Neuronal stem cell (in vitro differentiated cells): ENCODE results near the gene PPP2R5A.

Experiments
- DNase-seq: peaks from one replicate; pipeline ENCODE4 v3.0.0-alpha.2; 2013; ENCODE audit warnings: low spot score
- H2AFZ ChIP-seq: one replicate; pipeline ENCODE4 v1.6.1; 2013; ENCODE audit warnings: mild to moderate bottlenecking, low read length, inconsistent platforms
- H2AK5ac ChIP-seq: 2 replicates; pipeline ENCODE4 v1.6.1; 2013; ENCODE audit warnings: low read depth, mild to moderate bottlenecking, inconsistent platforms, low read length, moderate library complexity, mixed read lengths
- H2BK120ac ChIP-seq: 2 replicates; pipeline ENCODE4 v1.6.1; 2013; ENCODE audit warnings: low read depth, mild to moderate bottlenecking, inconsistent platforms, low read length, moderate library complexity, mixed read lengths
- H2BK12ac ChIP-seq: one replicate; pipeline ENCODE4 v1.6.1; 2013; ENCODE audit warnings: low read length, inconsistent platforms
- H2BK15ac ChIP-seq: 2 replicates; pipeline ENCODE4 v1.6.1; 2013; ENCODE audit warnings: mild to moderate bottlenecking, low read length, inconsistent platforms, mixed read lengths
- H2BK5ac ChIP-seq: one replicate; pipeline ENCODE4 v1.6.1; 2013; ENCODE audit warnings: inconsistent platforms, mild to moderate bottlenecking, low read length, moderate library complexity
- H3K14ac ChIP-seq: one replicate; pipeline ENCODE4 v1.6.1; 2013; ENCODE audit warnings: low read length, inconsistent platforms
- H3K18ac ChIP-seq: 2 replicates; pipeline ENCODE4 v1.6.1; 2013; ENCODE audit warnings: low read length, inconsistent platforms
- H3K23ac ChIP-seq: 2 replicates; pipeline ENCODE4 v1.6.1; 2013; ENCODE audit warnings: low read depth, mild to moderate bottlenecking, mixed read lengths, low read length, inconsistent platforms; ENCODE audit not compliant: poor library complexity
- H3K27ac ChIP-seq: replicated peaks from 3 replicates; pipeline ENCODE4 v1.5.1; 2013; ENCODE audit warnings: low read length, inconsistent platforms
- H3K27me3 ChIP-seq, 3 experiments: 2 replicates each; pipeline ENCODE4 v1.6.1; 2013; ENCODE audit warnings: low read length in 3 of 3, mild to moderate bottlenecking in 2 of 3, inconsistent platforms in 1 of 3, low read depth in 1 of 3, mixed read lengths in 1 of 3, moderate library complexity in 1 of 3; ENCODE audit not compliant: control insufficient read depth in 3 of 3, insufficient read depth in 3 of 3
- H3K36me3 ChIP-seq, 2 donors: replicated peaks in 1 of 2; 2 replicates each; pipeline ENCODE4 v1.6.1; 2013; ENCODE audit warnings: low read length in 2 of 2; ENCODE audit not compliant: control insufficient read depth in 2 of 2, insufficient read depth in 2 of 2
- H3K4ac ChIP-seq: 2 replicates; pipeline ENCODE4 v1.6.1; 2013; ENCODE audit warnings: inconsistent platforms, mild to moderate bottlenecking, low read length, moderate library complexity
- H3K4me1 ChIP-seq, 2 donors: 1 replicate in 1 of 2; 2 replicates in 1 of 2; pipeline ENCODE4 v1.6.1; 2013; ENCODE audit warnings: low read length in 2 of 2, low read depth in 1 of 2; ENCODE audit not compliant: control insufficient read depth in 2 of 2, insufficient read depth in 1 of 2
- H3K4me2 ChIP-seq: one replicate; pipeline ENCODE4 v1.6.1; 2013; ENCODE audit warnings: mild to moderate bottlenecking, low read length, inconsistent platforms; ENCODE audit not compliant: insufficient read depth, poor library complexity, severe bottlenecking
- H3K4me3 ChIP-seq, 2 donors: 2 replicates each; pipeline ENCODE4 v1.5.1; 2013; ENCODE audit warnings: low read length in 2 of 2, mild to moderate bottlenecking in 2 of 2, inconsistent platforms in 1 of 2, moderate library complexity in 1 of 2
- H3K79me1 ChIP-seq: one replicate; pipeline ENCODE4 v1.6.1; 2013; ENCODE audit warnings: low read depth, mild to moderate bottlenecking, inconsistent platforms, low read length, moderate library complexity
- H3K9ac ChIP-seq: one replicate; pipeline ENCODE4 v1.6.1; 2013; ENCODE audit warnings: mild to moderate bottlenecking, low read depth, low read length, inconsistent platforms; ENCODE audit not compliant: poor library complexity
- H3K9me3 ChIP-seq, 2 donors: replicated peaks in 1 of 2; 2 replicates each; pipeline versions ENCODE3 to v1.6.1; 2013; ENCODE audit warnings: low read length in 2 of 2, mild to moderate bottlenecking in 2 of 2, inconsistent platforms in 1 of 2, low read depth in 1 of 2, mixed read lengths in 1 of 2, moderate library complexity in 1 of 2; ENCODE audit not compliant: control insufficient read depth in 2 of 2, insufficient read depth in 1 of 2
- H4K8ac ChIP-seq: one replicate; pipeline ENCODE4 v1.6.1; 2013; ENCODE audit warnings: low read depth, mild to moderate bottlenecking, inconsistent platforms, low read length, moderate library complexity
- H4K91ac ChIP-seq: one replicate; pipeline ENCODE4 v1.6.1; 2013; ENCODE audit warnings: low read length, low read depth, mild to moderate bottlenecking, inconsistent platforms; ENCODE audit not compliant: poor library complexity
- WGBS, 2 donors: extraction: QIAGEN DNeasy Blood & Tissue Kit; methylation state at CpG; one replicate each; pipeline ENCODE4 v1.1.7; 2013; ENCODE audit warnings: missing lambda C conversion rate in 2 of 2, mixed read lengths in 1 of 2; ENCODE audit not compliant: insufficient read length in 2 of 2, insufficient replicate concordance in 1 of 2; ENCODE audit errors: extremely low coverage in 2 of 2; 5-methylcytosine and 5-hydroxymethylcytosine counted together

The PPP2R5A gene

DNA sequence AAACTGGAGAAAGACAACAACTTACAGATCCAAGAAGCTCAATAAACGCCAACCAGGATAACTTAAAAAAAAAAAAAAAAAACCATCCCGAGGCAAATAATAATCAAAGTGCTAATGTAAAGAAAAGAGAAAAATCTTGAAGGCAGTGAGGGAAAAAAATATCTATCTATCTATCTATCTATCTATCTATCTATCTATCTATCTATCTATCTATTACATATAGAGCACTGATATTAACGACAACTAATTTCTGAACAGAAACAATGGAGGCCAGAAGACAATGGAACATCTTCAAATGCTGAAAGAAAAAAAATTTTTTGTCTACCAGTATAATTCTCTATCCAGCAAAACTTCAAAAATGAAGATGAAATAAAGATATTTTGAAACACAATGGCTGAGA is 111.4 kb downstream of the PPP2R5A start:
- no peak overlapping the region for H3K27ac ChIP-seq
- no peak overlapping the region for H3K14ac ChIP-seq
- H3K18ac ChIP-seq: no peak overlapping the region
- no peaks in the 10 kb centered on the region for H3K4me1 ChIP-seq
- H2BK120ac ChIP-seq: no peak overlapping the region
- H3K79me1 ChIP-seq: no peaks in the 10 kb centered on the region
- no peak overlapping the region for H2BK5ac ChIP-seq
- no peak overlapping the region for H3K23ac ChIP-seq
- peaks cover 4 to 24% of the 10 kb centered on the region in 2 donors for H3K36me3 ChIP-seq
- no peak overlapping the region for H4K8ac ChIP-seq
- H3K4me3 ChIP-seq: no peak overlapping the region
- H3K9ac ChIP-seq: no peak overlapping the region
- no peak overlapping the region for H2BK12ac ChIP-seq
- no peaks in the 10 kb centered on the region for H3K27me3 ChIP-seq
- H2AK5ac ChIP-seq: no peak overlapping the region
- no peak overlapping the region for H4K91ac ChIP-seq
- H2AFZ ChIP-seq: no peak overlapping the region
- no peak for DNase-seq
- H3K9me3 ChIP-seq: peaks cover 2 to 16% of the 10 kb centered on the region in 2 donors
- no CpG with 5 or more reads among the region's 3 CpGs for WGBS, 2 donors
- no peak overlapping the region for H2BK15ac ChIP-seq
- H3K4ac ChIP-seq: no peak overlapping the region
- no peak overlapping the region for H3K4me2 ChIP-seq

DNA sequence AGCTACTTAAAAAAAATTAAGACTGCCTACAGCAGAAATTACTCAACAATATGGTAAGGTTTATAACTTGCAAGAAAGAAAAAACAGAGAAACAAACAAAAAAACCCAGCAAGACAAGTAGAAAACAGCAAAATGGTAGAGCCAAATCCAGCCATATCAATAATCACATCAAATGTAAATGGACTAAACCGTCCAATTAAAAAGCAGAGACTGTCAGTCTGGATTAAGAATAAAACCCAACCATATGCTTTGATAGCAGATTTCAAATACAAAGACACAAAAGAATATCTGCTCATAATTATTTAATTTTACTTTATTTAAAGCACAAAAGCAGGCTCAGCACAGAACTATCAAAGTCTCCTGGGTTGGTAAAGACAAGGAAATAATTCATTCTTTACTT is 112.0 kb downstream of the PPP2R5A start:
- Histone ChIP-seq H3K14ac (no peak overlapping the region), H3K23ac (no peak overlapping the region), H3K79me1 (no peaks in the 10 kb centered on the region), H3K27ac (no peak overlapping the region), H3K9me3 (peaks cover 2 to 16% of the 10 kb centered on the region in 2 donors), H3K4me1 (no peaks in the 10 kb centered on the region), H2BK5ac (no peak overlapping the region), H3K18ac (no peak overlapping the region), H2AK5ac (no peak overlapping the region), H4K91ac (no peak overlapping the region), H2BK120ac (no peak overlapping the region), H3K9ac (no peak overlapping the region), H2BK15ac (no peak overlapping the region), H3K36me3 (peaks cover 4 to 29% of the 10 kb centered on the region in 2 donors), H3K4me2 (no peak overlapping the region), H4K8ac (no peak overlapping the region), H2AFZ (no peak overlapping the region), H2BK12ac (no peak overlapping the region), H3K27me3 (no peaks in the 10 kb centered on the region), H3K4me3 (no peak overlapping the region), H3K4ac (no peak overlapping the region)
- DNase-seq: no peak
- WGBS, 2 donors: no CpG with 5 or more reads among the region's 1 CpG

DNA sequence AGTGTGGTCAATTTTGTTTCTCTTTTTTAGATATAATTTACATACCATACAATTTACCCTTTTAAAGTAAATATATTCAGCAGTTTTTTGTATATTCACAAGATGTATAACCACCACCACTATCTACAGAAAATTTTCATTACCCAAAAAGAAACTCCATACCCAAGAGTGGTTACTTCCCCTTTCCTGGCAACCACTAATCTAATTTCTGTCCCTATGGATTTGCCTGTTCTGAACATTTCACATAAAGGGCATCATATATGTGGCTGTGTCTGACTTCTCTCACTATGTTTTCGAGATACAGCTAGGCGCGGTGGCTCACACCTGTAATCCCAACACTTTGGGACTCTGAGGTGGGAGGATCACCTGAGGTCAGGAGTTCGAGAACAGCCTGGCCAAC is 115.8 kb downstream of the PPP2R5A start:
- Histone ChIP-seq H3K14ac (no peak overlapping the region), H3K79me1 (no peaks in the 10 kb centered on the region), H3K23ac (no peak overlapping the region), H3K27ac (no peak overlapping the region), H4K8ac (no peak overlapping the region), H3K27me3 (no peaks in the 10 kb centered on the region), H3K9me3 (peaks cover 4 to 16% of the 10 kb centered on the region in 2 donors), H3K4me2 (no peak overlapping the region), H2BK15ac (no peak overlapping the region), H2AFZ (no peak overlapping the region), H3K36me3 (peaks cover 9 to 60% of the 10 kb centered on the region in 2 donors), H2BK5ac (no peak overlapping the region), H3K4ac (no peak overlapping the region), H4K91ac (no peak overlapping the region), H3K4me1 (no peaks in the 10 kb centered on the region), H3K4me3 (no peak overlapping the region), H3K18ac (no peak overlapping the region), H2AK5ac (no peak overlapping the region), H2BK12ac (no peak overlapping the region), H2BK120ac (no peak overlapping the region), H3K9ac (no peak overlapping the region)
- WGBS, 2 donors: no CpG with 5 or more reads among the region's 4 CpGs
- no peak for DNase-seq

DNA sequence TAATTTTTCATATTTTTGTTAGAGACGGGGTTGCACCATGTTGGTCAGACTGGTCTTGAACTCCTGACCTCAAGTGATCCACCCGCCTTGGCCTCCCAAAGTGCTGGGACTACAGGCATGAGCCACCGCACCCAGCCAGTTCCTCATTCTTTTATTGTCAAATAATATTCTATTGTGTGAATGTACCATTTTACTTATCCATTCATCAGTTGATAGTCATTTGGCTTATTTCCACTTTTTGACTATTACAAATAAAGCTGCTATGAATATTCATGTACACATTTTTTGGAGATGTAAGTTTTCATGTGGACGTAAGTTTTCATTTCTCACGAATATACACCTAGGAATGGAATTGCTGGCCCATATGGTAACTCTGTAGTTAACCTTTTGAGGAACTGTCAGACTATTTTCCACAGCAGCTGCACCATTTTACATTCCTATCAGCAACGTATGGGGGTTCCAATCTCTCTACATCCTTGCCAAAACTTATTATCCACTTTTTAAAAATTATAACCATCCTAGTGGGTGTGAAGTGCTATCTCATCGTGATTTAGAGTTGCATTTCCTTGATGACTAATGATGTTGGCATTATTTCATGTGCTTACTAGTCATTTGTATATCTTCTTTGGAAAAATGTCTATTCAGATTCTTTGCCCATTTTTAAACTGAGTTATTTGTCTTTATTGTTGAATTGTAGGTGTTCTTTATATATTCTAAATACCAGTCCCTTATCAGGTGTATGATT is 116.8 kb downstream of the PPP2R5A start:
- Histone ChIP-seq H3K4me1 (no peaks in the 10 kb centered on the region), H3K14ac (no peak overlapping the region), H2AK5ac (no peak overlapping the region), H3K4ac (no peak overlapping the region), H2BK12ac (no peak overlapping the region), H3K18ac (no peak overlapping the region), H4K8ac (no peak overlapping the region), H3K9me3 (peaks cover 4 to 15% of the 10 kb centered on the region in 2 donors), H3K9ac (no peak overlapping the region), H2BK5ac (no peak overlapping the region), H3K27ac (no peak overlapping the region), H3K4me2 (no peak overlapping the region), H2AFZ (no peak overlapping the region), H2BK15ac (no peak overlapping the region), H3K27me3 (no peaks in the 10 kb centered on the region), H3K23ac (no peak overlapping the region), H3K36me3 (peaks cover 17 to 70% of the 10 kb centered on the region in 2 donors), H3K4me3 (no peak overlapping the region), H2BK120ac (no peak overlapping the region), H4K91ac (no peak overlapping the region), H3K79me1 (no peaks in the 10 kb centered on the region)
- DNase-seq: no peak
- WGBS, 2 donors: no CpG with 5 or more reads among the region's 7 CpGs
